IMR-90 (cell line): ENCODE data around the gene GPAT3. TPM values are rescaled to one million over a fixed set of nuclear protein-coding genes. Genes with fewer than 3 reads are reported as not detected.
A peak's percentile ranks its signal among the peaks of the same experiment; 100 is the strongest.

Source experiments
- ATAC-seq: fragments of 200-7000 bp; cut with Tn5 transposase; 2 replicates; pipeline ENCODE4 v1.9.1; 2020; ENCODE audit warnings: low read depth, mild to moderate bottlenecking, moderate library complexity
- BruUV-seq: library from RNA; stranded (reverse); fragments of 400-500 nt; replicated peaks from 2 replicates; lab custom pipeline; 2021; lab: Mats Ljungman, UMichigan
- CTCF ChIA-PET: fragments of 300-600 bp; formaldehyde crosslinking; extraction: SDS; loops from one replicate; lab custom pipeline; 2021; ENCODE audit warnings: antibody characterized with exemption; lab: Yijun Ruan, JAX
- POLR2A ChIA-PET: fragments of 300-600 bp; sonication (Branson Sonifier 250); formaldehyde crosslinking; loops from one replicate; lab custom pipeline; 2022; ENCODE audit warnings: antibody characterized with exemption; ENCODE audit not compliant: unreplicated experiment; lab: Charles Lee
- DNase-seq: peaks from one replicate; pipeline ENCODE4 v3.0.0; 2013
- H2AFZ ChIP-seq: replicated peaks from 2 replicates; pipeline ENCODE3; 2013; ENCODE audit warnings: low read length, mild to moderate bottlenecking; ENCODE audit not compliant: poor library complexity
- H2AK5ac ChIP-seq: 2 replicates; pipeline ENCODE4 v1.6.1; 2013; ENCODE audit warnings: low read depth, low read length, inconsistent platforms
- H2AK9ac ChIP-seq: replicated peaks from 2 replicates; pipeline ENCODE3; 2013; ENCODE audit warnings: mild to moderate bottlenecking, low read depth, low read length, moderate library complexity; ENCODE audit not compliant: poor library complexity
- H2BK120ac ChIP-seq: 2 replicates; pipeline ENCODE4 v1.6.1; 2013; ENCODE audit warnings: low read depth, low read length, inconsistent platforms
- H2BK15ac ChIP-seq: 3 replicates; pipeline ENCODE4 v1.6.1; 2013; ENCODE audit warnings: low read depth, low read length, inconsistent platforms
- H2BK20ac ChIP-seq: 2 replicates; pipeline ENCODE4 v1.6.1; 2013; ENCODE audit warnings: low read depth, mild to moderate bottlenecking, inconsistent platforms, low read length, moderate library complexity
- H2BK5ac ChIP-seq: 2 replicates; pipeline ENCODE4 v1.6.1; 2013; ENCODE audit warnings: mild to moderate bottlenecking, low read depth, low read length, inconsistent platforms; ENCODE audit not compliant: poor library complexity, severe bottlenecking
- H3K14ac ChIP-seq: replicated peaks from 2 replicates; pipeline ENCODE4 v1.6.1; 2013; ENCODE audit warnings: low read depth, low read length, inconsistent platforms
- H3K18ac ChIP-seq: 2 replicates; pipeline ENCODE4 v1.6.1; 2013; ENCODE audit warnings: low read depth, low read length, control low read depth
- H3K23ac ChIP-seq: 2 replicates; pipeline ENCODE4 v1.6.1; 2013; ENCODE audit warnings: low read depth, low read length, inconsistent platforms
- H3K27ac ChIP-seq: 2 replicates; pipeline ENCODE4 v1.5.1; 2013; ENCODE audit warnings: mild to moderate bottlenecking, control low read depth, low read length; ENCODE audit not compliant: insufficient read depth
- H3K27me3 ChIP-seq: 2 replicates; pipeline ENCODE4 v1.6.1; 2013; ENCODE audit warnings: low read length; ENCODE audit not compliant: control insufficient read depth, insufficient read depth
- H3K36me3 ChIP-seq: 2 replicates; pipeline ENCODE4 v1.6.1; 2013; ENCODE audit warnings: low read length, mixed read lengths; ENCODE audit not compliant: control insufficient read depth, insufficient read depth
- H3K4ac ChIP-seq: 2 replicates; pipeline ENCODE4 v1.6.1; 2013; ENCODE audit warnings: low read depth, low read length, inconsistent platforms
- H3K4me1 ChIP-seq: 2 replicates; pipeline ENCODE4 v1.6.1; 2013; ENCODE audit warnings: low read length, mixed read lengths; ENCODE audit not compliant: control insufficient read depth, insufficient read depth
- H3K4me2 ChIP-seq: 2 replicates; pipeline ENCODE4 v1.6.1; 2013; ENCODE audit warnings: low read depth, mild to moderate bottlenecking, control low read depth, low read length, moderate library complexity
- H3K4me3 ChIP-seq: 2 replicates; pipeline ENCODE4 v1.5.1; 2013; ENCODE audit warnings: low read depth, mild to moderate bottlenecking, control low read depth, low read length, moderate library complexity; ENCODE audit not compliant: insufficient read depth
- H3K56ac ChIP-seq: 2 replicates; pipeline ENCODE4 v1.6.1; 2013; ENCODE audit warnings: low read length, inconsistent platforms; ENCODE audit not compliant: insufficient read depth; ENCODE audit errors: extremely low read depth
- H3K79me1 ChIP-seq, 2 experiments: 2 replicates each; pipeline ENCODE4 v1.6.1; 2013; ENCODE audit warnings: low read length in 2 of 2, inconsistent platforms in 1 of 2, low read depth in 1 of 2
- H3K9ac ChIP-seq: 2 replicates; pipeline ENCODE4 v1.6.1; 2013; ENCODE audit warnings: low read depth, low read length, control low read depth
- H3K9me1 ChIP-seq: 2 replicates; pipeline ENCODE4 v1.6.1; 2013; ENCODE audit warnings: low read length, inconsistent platforms; ENCODE audit not compliant: insufficient read depth
- H3K9me3 ChIP-seq: 2 replicates; pipeline ENCODE4 v1.6.1; 2013; ENCODE audit warnings: low read length; ENCODE audit not compliant: control insufficient read depth, insufficient read depth
- H4K20me1 ChIP-seq: 2 replicates; pipeline ENCODE4 v1.6.1; 2013; ENCODE audit warnings: low read length, inconsistent platforms; ENCODE audit not compliant: insufficient read depth
- H4K5ac ChIP-seq: 2 replicates; pipeline ENCODE4 v1.6.1; 2013; ENCODE audit warnings: mild to moderate bottlenecking, low read depth, low read length, control low read depth
- H4K8ac ChIP-seq, 2 experiments: 2 replicates each; pipeline ENCODE4 v1.6.1; 2013; ENCODE audit warnings: low read depth in 2 of 2, low read length in 2 of 2, control low read depth in 1 of 2, inconsistent platforms in 1 of 2
- H4K91ac ChIP-seq: 2 replicates; pipeline ENCODE4 v1.6.1; 2013; ENCODE audit warnings: low read depth, low read length, inconsistent platforms; ENCODE audit not compliant: insufficient read depth
- BHLHE40 ChIP-seq: fragments of 150-350 bp; IDR thresholded peaks from 2 replicates; pipeline ENCODE4 v1.6.1; 2016; ENCODE audit warnings: mild to moderate bottlenecking, low read depth, low read length
- CHD1 ChIP-seq: IDR thresholded peaks from 2 replicates; pipeline ENCODE4 v1.6.1; 2012; ENCODE audit warnings: low read depth, low read length, improper control_type of control experiment
- MAZ ChIP-seq: IDR thresholded peaks from 2 replicates; pipeline ENCODE4 v1.6.1; 2012; ENCODE audit warnings: low read depth, mild to moderate bottlenecking, low read length, improper control_type of control experiment, moderate library complexity, borderline replicate concordance
- MXI1 ChIP-seq: IDR thresholded peaks from 2 replicates; pipeline ENCODE4 v1.6.1; 2012; ENCODE audit warnings: low read depth, mild to moderate bottlenecking, low read length, moderate library complexity, borderline replicate concordance
- NFE2L2 ChIP-seq: fragments of 150-350 bp; IDR thresholded peaks from 2 replicates; pipeline ENCODE4 v1.6.1; 2016; ENCODE audit warnings: low read depth, mild to moderate bottlenecking, low read length
- POLR2A ChIP-seq: IDR thresholded peaks from 2 replicates; pipeline ENCODE4 v1.6.1; 2012; ENCODE audit warnings: mild to moderate bottlenecking, low read depth, low read length
- RAD21 ChIP-seq: IDR thresholded peaks from 2 replicates; pipeline ENCODE4 v1.6.1; 2012; ENCODE audit warnings: low read length, improper control_type of control experiment
- RCOR1 ChIP-seq: IDR thresholded peaks from 2 replicates; pipeline ENCODE4 v1.6.1; 2012; ENCODE audit warnings: mild to moderate bottlenecking, low read length, improper control_type of control experiment; ENCODE audit not compliant: insufficient replicate concordance
- SMC3 ChIP-seq: fragments of 150-350 bp; IDR thresholded peaks from 2 replicates; pipeline ENCODE4 v1.6.1; 2016; ENCODE audit warnings: low read depth, mild to moderate bottlenecking, antibody characterized with exemption, low read length, moderate library complexity
- WGBS, 2 experiments: methylation state at CpG; one replicate each; pipeline versions ENCODE4 v1.1.5 to v1.1.7; 2013; ENCODE audit warnings: missing lambda C conversion rate in 2 of 2; ENCODE audit not compliant: insufficient read length in 1 of 2; ENCODE audit errors: extremely low coverage in 2 of 2; 5-methylcytosine and 5-hydroxymethylcytosine counted together
- dilution Hi-C: fragments of 300-500 bp; cut with HindIII; formaldehyde crosslinking; loops from one replicate; pipeline ENCODE4 v1.14.3; 2018; ENCODE audit warnings: low sequenced_read_pairs; ENCODE audit not compliant: unreplicated experiment
- in situ Hi-C: fragments of 300-500 bp; cut with MboI; formaldehyde crosslinking; loops from 3 replicates; pipeline ENCODE4 v1.14.3; 2019; ENCODE audit warnings: low sequenced_read_pairs, inconsistent platforms, mixed read lengths
- intact Hi-C: fragments of 100-400 bp; cut with micrococcal nuclease; formaldehyde crosslinking; loops from 2 replicates; pipeline ENCODE4 v1.10.0; 2022
- polyA plus RNA-seq, 3 experiments: library from polyadenylated mRNA; depleted of rRNA; stranded (reverse); fragments of >200 nt; gene quantifications; 2 replicates each; pipeline ENCODE4 v1.2.3, GENCODE V29; 2012; ENCODE audit warnings: low replicate concordance in 1 of 3
- total RNA-seq: library from RNA; depleted of rRNA; stranded (reverse); fragments of >200 nt; gene quantifications from 2 replicates; pipeline ENCODE4 v1.2.3, GENCODE V29; 2012

Gene GPAT3
- total and polyA plus RNA-seq, 2 of the 4 experiments (the other 2 are of a cell fraction) = 1.3 to 2.9 TPM

- TF ChIP-seq NFE2L2 = peak; percentile 39; the same call in 1 of the 2 replicates
- no peak for TF ChIP-seq MXI1
Measured at GRCh38 chr4:83629945-83630721, 94.2 kb downstream of the GPAT3 start (continued).

- Histone ChIP-seq H2BK15ac (no peak overlapping the region; the same call in 2 of the 3 replicates), H3K4ac (no peak overlapping the region), H2AK5ac (no peak overlapping the region), H2BK20ac (peak overlapping the region; percentile 83; the same call in 1 of the 2 replicates), H3K27me3 (no peaks in the 10 kb centered on the region), H2AK9ac (no peak overlapping the region), H3K9me3 (peaks cover 2% of the 10 kb centered on the region; the same call in 1 of the 2 replicates), H3K14ac (no peak overlapping the region), H3K18ac (peak overlapping the region; percentile 74), H2AFZ (no peak overlapping the region), H2BK120ac (peak overlapping the region; percentile 91), H3K4me3 (no peak overlapping the region), H3K36me3 (no peaks in the 10 kb centered on the region), H2BK5ac (peak overlapping the region; percentile 86), H3K9ac (no peak overlapping the region), H3K4me2 (peak overlapping the region; percentile 78; the same call in 1 of the 2 replicates), H3K9me1 (peaks cover 3% of the 10 kb centered on the region; the same call in 1 of the 2 replicates), H4K5ac (no peak overlapping the region), H4K91ac (no peak overlapping the region), H4K20me1 (no peaks in the 10 kb centered on the region), H4K8ac (peak overlapping the region in 1 of 2 experiments; percentile 65; a peak in 2 of 4 replicates), H3K4me1 (peaks cover 16% of the 10 kb centered on the region), H3K79me1 (no peaks in the 10 kb centered on the region), H3K27ac (peak overlapping the region; percentile 56; the same call in 1 of the 2 replicates), H3K56ac (peak overlapping the region; percentile 14; the same call in 1 of the 2 replicates), H3K23ac (no peak overlapping the region)
- WGBS, 2 experiments = no CpG with 5 or more reads among the region's 2 CpGs
- BruUV-seq = no TSS peak
- CTCF ChIA-PET = interaction anchor here (0.6 to 1.5 kb wide), 2 partner anchors 13 to 141 kb away, joined by 3 to 6 read pairs; no protein-coding TSS in a partner anchor
- POLR2A ChIA-PET = no interaction called here
- DNase-seq (peak; percentile 90), ATAC-seq (peak; percentile 65)
- intact Hi-C loops (loop anchor here (10.0 kb wide), 1 partner anchor 96 kb away; the partner anchor contains the start of gene GPAT3), dilution Hi-C loops (no loop called here), in situ Hi-C loops (loop anchor here (10.0 kb wide), 1 partner anchor 266 kb away; no protein-coding TSS in a partner anchor)
- TF ChIP-seq MAZ (no peak), SMC3 (no peak), POLR2A (no peak), RCOR1 (no peak), CHD1 (no peak), BHLHE40 (no peak), RAD21 (no peak)
Measured at GRCh38 chr4:83631066-83631465, 95.2 kb downstream of the GPAT3 start.
